DOHH2 (cell line): ENCODE results near the gene TDO2.

Experiments
- H3F3A ChIP-seq: fragments of 200-600 bp; sonication (generic), shearing (Covaris generic); 2 replicates; pipeline ENCODE4 v1.6.0; 2016; ENCODE audit warnings: antibody characterized with exemption, mild to moderate bottlenecking; ENCODE audit not compliant: control insufficient read depth, insufficient read depth
- H3K27ac ChIP-seq: fragments of 200-600 bp; sonication (generic); 2 replicates; pipeline ENCODE4 v1.5.1; 2014; ENCODE audit warnings: low read depth, mild to moderate bottlenecking, low read length, moderate library complexity
- H3K27me3 ChIP-seq: fragments of 200-600 bp; sonication (generic); 2 replicates; pipeline ENCODE4 v1.6.1; 2014; ENCODE audit warnings: mild to moderate bottlenecking, low read length, mixed read lengths; ENCODE audit not compliant: control insufficient read depth
- H3K36me3 ChIP-seq: fragments of 200-600 bp; sonication (generic); 2 replicates; pipeline ENCODE4 v1.6.1; 2014; ENCODE audit warnings: mild to moderate bottlenecking, low read length, moderate library complexity, mixed read lengths; ENCODE audit not compliant: control insufficient read depth
- H3K4me1 ChIP-seq: fragments of 200-600 bp; sonication (generic); 2 replicates; pipeline ENCODE4 v1.6.1; 2014; ENCODE audit warnings: mild to moderate bottlenecking, low read length, mixed read lengths; ENCODE audit not compliant: control insufficient read depth
- H3K4me2 ChIP-seq: fragments of 200-600 bp; sonication (generic); 2 replicates; pipeline ENCODE4 v1.6.0; 2014; ENCODE audit warnings: mild to moderate bottlenecking, low read length, moderate library complexity
- H3K4me3 ChIP-seq: fragments of 200-600 bp; sonication (generic); 2 replicates; pipeline ENCODE4 v1.5.1; 2014; ENCODE audit warnings: mild to moderate bottlenecking, low read length, mixed read lengths
- H3K79me2 ChIP-seq: fragments of 200-600 bp; sonication (generic); 2 replicates; pipeline ENCODE4 v1.6.1; 2014; ENCODE audit warnings: mild to moderate bottlenecking, low read length, mixed read lengths; ENCODE audit not compliant: control insufficient read depth
- H3K9me2 ChIP-seq: fragments of 200-600 bp; sonication (generic); replicated peaks from 2 replicates; pipeline ENCODE4 v1.6.1; 2014; ENCODE audit warnings: mild to moderate bottlenecking, low read length, mixed read lengths; ENCODE audit not compliant: control insufficient read depth
- H3K9me3 ChIP-seq: fragments of 200-600 bp; sonication (generic); 2 replicates; pipeline ENCODE4 v1.6.1; 2014; ENCODE audit warnings: antibody characterized with exemption, low read length, mixed read lengths; ENCODE audit not compliant: control insufficient read depth, insufficient read depth
- H4K20me1 ChIP-seq: fragments of 200-600 bp; sonication (generic); 2 replicates; pipeline ENCODE4 v1.6.0; 2014; ENCODE audit warnings: low read depth, mild to moderate bottlenecking, antibody characterized with exemption, low read length, moderate library complexity; ENCODE audit not compliant: control insufficient read depth, insufficient read depth
- CTCF ChIP-seq: fragments of 200-600 bp; sonication (generic); IDR thresholded peaks from one replicate; pipeline ENCODE4 v1.5.1; 2014; ENCODE audit warnings: antibody characterized with exemption, mild to moderate bottlenecking, low read depth, low read length; ENCODE audit not compliant: poor library complexity, severe bottlenecking
- EZH2phosphoT487 ChIP-seq: fragments of 200-600 bp; sonication (generic); IDR thresholded peaks from 2 replicates; pipeline ENCODE4 v1.6.1; 2017; ENCODE audit warnings: borderline replicate concordance, mild to moderate bottlenecking, antibody characterized with exemption, low read length, moderate library complexity, mixed read lengths

The TDO2 gene

GRCh38 chr4:155903453-155903852 is at the start of gene TDO2:
TDO2 (plus strand) TSS chr4:155903696; CDS start chr4:155903759, 63 bp downstream.
- no peak for TF ChIP-seq EZH2phosphoT487
- TF ChIP-seq CTCF, result no peak
- H3K79me2 ChIP-seq, result no peaks in the 10 kb centered on the region
- no peaks in the 10 kb centered on the region for H3K9me3 ChIP-seq
- H4K20me1 ChIP-seq, result no peaks in the 10 kb centered on the region
- no peaks in the 10 kb centered on the region for H3K36me3 ChIP-seq
- H3K9me2 ChIP-seq, result no peaks in the 10 kb centered on the region
- H3K27ac ChIP-seq, result no peak within 1 kb of the TSS
- no peak within 1 kb of the TSS for H3K4me3 ChIP-seq
- H3K4me1 ChIP-seq, result no peaks in the 10 kb centered on the region
- H3K27me3 ChIP-seq, result no peaks in the 10 kb centered on the region
- H3K4me2 ChIP-seq, result no peak within 1 kb of the TSS
- no peaks in the 10 kb centered on the region for H3F3A ChIP-seq

- H3K27ac ChIP-seq, result no peak overlapping the region
- H3K79me2 ChIP-seq, result no peaks in the 10 kb centered on the region
- no peaks in the 10 kb centered on the region for H4K20me1 ChIP-seq
- H3K36me3 ChIP-seq, result no peaks in the 10 kb centered on the region
- H3K4me1 ChIP-seq, result no peaks in the 10 kb centered on the region
- no peaks in the 10 kb centered on the region for H3K27me3 ChIP-seq
- TF ChIP-seq EZH2phosphoT487 (no peak), CTCF (no peak)
- H3K4me3 ChIP-seq, result no peak overlapping the region
- H3K4me2 ChIP-seq, result no peak overlapping the region
- H3F3A ChIP-seq, result no peaks in the 10 kb centered on the region
- H3K9me3 ChIP-seq, result no peaks in the 10 kb centered on the region
- H3K9me2 ChIP-seq, result no peaks in the 10 kb centered on the region
These were observed 48.8 kb upstream of the TDO2 start for GRCh38 chr4:155854582-155855226.

GRCh38 chr4:155855897-155856296 is 47.6 kb upstream of the TDO2 start:
- no peaks in the 10 kb centered on the region for H3K9me2 ChIP-seq
- TF ChIP-seq CTCF (no peak), EZH2phosphoT487 (no peak)
- no peaks in the 10 kb centered on the region for H3K4me1 ChIP-seq
- no peak overlapping the region for H3K4me3 ChIP-seq
- H3K27ac ChIP-seq, result no peak overlapping the region
- H3K36me3 ChIP-seq, result no peaks in the 10 kb centered on the region
- no peaks in the 10 kb centered on the region for H3F3A ChIP-seq
- no peak overlapping the region for H3K4me2 ChIP-seq
- no peaks in the 10 kb centered on the region for H3K27me3 ChIP-seq
- H4K20me1 ChIP-seq, result no peaks in the 10 kb centered on the region
- no peaks in the 10 kb centered on the region for H3K79me2 ChIP-seq
- no peaks in the 10 kb centered on the region for H3K9me3 ChIP-seq
